Neural progenitor cell (in vitro differentiated cells): Measurements from ENCODE around the gene ARSA.

Experiments used
- CTCF ChIP-seq: fragments of 200-600 bp; sonication (generic); IDR thresholded peaks from 2 replicates; pipeline ENCODE4 v1.5.1; 2017; ENCODE audit warnings: antibody characterized with exemption, mild to moderate bottlenecking
- EZH2 ChIP-seq: fragments of 200-600 bp; sonication (generic); IDR thresholded peaks from 2 replicates; pipeline ENCODE4 v1.6.1; 2017; ENCODE audit warnings: antibody characterized with exemption, mild to moderate bottlenecking, moderate library complexity
- EZH2phosphoT487 ChIP-seq: fragments of 200-600 bp; sonication (generic); IDR thresholded peaks from 2 replicates; pipeline ENCODE4 v1.6.1; 2017; ENCODE audit warnings: antibody characterized with exemption

GRCh38 chr22:50670914-50671538 lies 43.1 kb upstream of the ARSA start:
- TF ChIP-seq CTCF = no peak
- no peak for TF ChIP-seq EZH2
- TF ChIP-seq EZH2phosphoT487 = no peak
